ENCODE measurements around the gene LDB2.

LDB2 gene

GRCh38 chr4:16837475-16837874, 61.0 kb downstream of the LDB2 start:
- no peak for DNase-seq

GRCh38 chr4:16836324-16836723, 62.1 kb downstream of the LDB2 start:
- DNase-seq = no peak

- DNase-seq = no peak
Observed at GRCh38 chr4:16835597-16836247, 62.7 kb downstream of the LDB2 start.

- DNase-seq = no peak
Observed at GRCh38 chr4:16834814-16835213, 63.6 kb downstream of the LDB2 start.

GRCh38 chr4:16833722-16834121, 64.7 kb downstream of the LDB2 start:
- no peak for DNase-seq

GRCh38 chr4:16830081-16830480, 68.4 kb downstream of the LDB2 start:
- no peak for DNase-seq

- DNase-seq = no peak
Observed at GRCh38 chr4:16827794-16828724, 70.4 kb downstream of the LDB2 start.

GRCh38 chr4:16827045-16827444, 71.4 kb downstream of the LDB2 start:
- DNase-seq = no peak

GRCh38 chr4:16826406-16826910, 72.0 kb downstream of the LDB2 start:
- DNase-seq = no peak

GRCh38 chr4:16824278-16824806, 74.1 kb downstream of the LDB2 start:
- DNase-seq = no peak

- DNase-seq = no peak
Observed at GRCh38 chr4:16820329-16820728, 78.1 kb downstream of the LDB2 start.

- no peak for DNase-seq
Observed at GRCh38 chr4:16819652-16820051, 78.8 kb downstream of the LDB2 start.

GRCh38 chr4:16818005-16818404, 80.4 kb downstream of the LDB2 start:
- no peak for DNase-seq

GRCh38 chr4:16817286-16817685, 81.2 kb downstream of the LDB2 start:
- no peak for DNase-seq

- no peak for DNase-seq
Observed at GRCh38 chr4:16814361-16814760, 84.1 kb downstream of the LDB2 start.

- DNase-seq = no peak
Observed at GRCh38 chr4:16812041-16812440, 86.4 kb downstream of the LDB2 start.

- DNase-seq = no peak
Observed at GRCh38 chr4:16809943-16810342, 88.5 kb downstream of the LDB2 start.

GRCh38 chr4:16809064-16809463, 89.4 kb downstream of the LDB2 start:
- no peak for DNase-seq

GRCh38 chr4:16807355-16807754, 91.1 kb downstream of the LDB2 start:
- no peak for DNase-seq

- no peak for DNase-seq
Observed at GRCh38 chr4:16804581-16804980, 93.9 kb downstream of the LDB2 start.

- DNase-seq = no peak
Observed at GRCh38 chr4:16802044-16802443, 96.4 kb downstream of the LDB2 start.

GRCh38 chr4:16801356-16801755, 97.1 kb downstream of the LDB2 start:
- DNase-seq = no peak

GRCh38 chr4:16794816-16795445, 103.5 kb downstream of the LDB2 start:
- no peak for DNase-seq
